ENCODE measurements around the gene APOL3. TPM values are rescaled to one million over a fixed set of nuclear protein-coding genes. Genes with fewer than 3 reads are reported as not detected.

The APOL3 gene
- total RNA-seq, 1 experiment from 2014 or later = 3.2 TPM

- ATAC-seq (no peak), DNase-seq (ENCODE audit: low read depth, low spot score) (no peak)
- H3K36me3 ChIP-seq (ENCODE audit: control insufficient read depth, insufficient read depth, low read length) = no peaks in the 10 kb centered on the region
- H3K27me3 ChIP-seq (ENCODE audit: control insufficient read depth, insufficient read depth, low read length) = no peaks in the 10 kb centered on the region; the same call in 1 of the 2 replicates
- ChIA-PET CTCF (no interaction called here), POLR2A (no interaction called here)
- no peaks in the 10 kb centered on the region for H3K9me3 ChIP-seq (ENCODE audit: control insufficient read depth, insufficient read depth, low read depth, low read length)
- no peak overlapping the region for H3K27ac ChIP-seq (ENCODE audit: low read length)
- H3K4me1 ChIP-seq (ENCODE audit: control insufficient read depth, insufficient read depth, low read length) = no peaks in the 10 kb centered on the region
- intact Hi-C loops (cut with micrococcal nuclease; ENCODE audit: unreplicated experiment) (no loop called here), in situ Hi-C loops (cut with HindIII; ENCODE audit: low pct_unique_long_range_greater_than_20kb, low sequenced_read_pairs) (no loop called here)
- no peak overlapping the region for H3K4me3 ChIP-seq (ENCODE audit: low read depth in 2 of 2, low read length in 2 of 2)
- BruUV-seq (replicated peaks) = no TSS peak
- no peak for TF ChIP-seq POLR2AphosphoS5 (IDR thresholded peaks at IDR 0.05; ENCODE audit: low read depth, low read length)
- TF ChIP-seq, protein P1, sequence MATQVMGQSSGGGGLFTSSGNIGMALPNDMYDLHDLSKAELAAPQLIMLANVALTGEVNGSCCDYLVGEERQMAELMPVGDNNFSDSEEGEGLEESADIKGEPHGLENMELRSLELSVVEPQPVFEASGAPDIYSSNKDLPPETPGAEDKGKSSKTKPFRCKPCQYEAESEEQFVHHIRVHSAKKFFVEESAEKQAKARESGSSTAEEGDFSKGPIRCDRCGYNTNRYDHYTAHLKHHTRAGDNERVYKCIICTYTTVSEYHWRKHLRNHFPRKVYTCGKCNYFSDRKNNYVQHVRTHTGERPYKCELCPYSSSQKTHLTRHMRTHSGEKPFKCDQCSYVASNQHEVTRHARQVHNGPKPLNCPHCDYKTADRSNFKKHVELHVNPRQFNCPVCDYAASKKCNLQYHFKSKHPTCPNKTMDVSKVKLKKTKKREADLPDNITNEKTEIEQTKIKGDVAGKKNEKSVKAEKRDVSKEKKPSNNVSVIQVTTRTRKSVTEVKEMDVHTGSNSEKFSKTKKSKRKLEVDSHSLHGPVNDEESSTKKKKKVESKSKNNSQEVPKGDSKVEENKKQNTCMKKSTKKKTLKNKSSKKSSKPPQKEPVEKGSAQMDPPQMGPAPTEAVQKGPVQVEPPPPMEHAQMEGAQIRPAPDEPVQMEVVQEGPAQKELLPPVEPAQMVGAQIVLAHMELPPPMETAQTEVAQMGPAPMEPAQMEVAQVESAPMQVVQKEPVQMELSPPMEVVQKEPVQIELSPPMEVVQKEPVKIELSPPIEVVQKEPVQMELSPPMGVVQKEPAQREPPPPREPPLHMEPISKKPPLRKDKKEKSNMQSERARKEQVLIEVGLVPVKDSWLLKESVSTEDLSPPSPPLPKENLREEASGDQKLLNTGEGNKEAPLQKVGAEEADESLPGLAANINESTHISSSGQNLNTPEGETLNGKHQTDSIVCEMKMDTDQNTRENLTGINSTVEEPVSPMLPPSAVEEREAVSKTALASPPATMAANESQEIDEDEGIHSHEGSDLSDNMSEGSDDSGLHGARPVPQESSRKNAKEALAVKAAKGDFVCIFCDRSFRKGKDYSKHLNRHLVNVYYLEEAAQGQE (IDR thresholded peaks at IDR 0.05; ENCODE audit: insufficient read depth in 1 of 2, low read depth in 2 of 2, low read length in 1 of 2) = no peak
- TF ChIP-seq TCF7L2 (IDR thresholded peaks at IDR 0.05; ENCODE audit: low read depth, low read length) = no peak
- TF ChIP-seq, protein P2, sequence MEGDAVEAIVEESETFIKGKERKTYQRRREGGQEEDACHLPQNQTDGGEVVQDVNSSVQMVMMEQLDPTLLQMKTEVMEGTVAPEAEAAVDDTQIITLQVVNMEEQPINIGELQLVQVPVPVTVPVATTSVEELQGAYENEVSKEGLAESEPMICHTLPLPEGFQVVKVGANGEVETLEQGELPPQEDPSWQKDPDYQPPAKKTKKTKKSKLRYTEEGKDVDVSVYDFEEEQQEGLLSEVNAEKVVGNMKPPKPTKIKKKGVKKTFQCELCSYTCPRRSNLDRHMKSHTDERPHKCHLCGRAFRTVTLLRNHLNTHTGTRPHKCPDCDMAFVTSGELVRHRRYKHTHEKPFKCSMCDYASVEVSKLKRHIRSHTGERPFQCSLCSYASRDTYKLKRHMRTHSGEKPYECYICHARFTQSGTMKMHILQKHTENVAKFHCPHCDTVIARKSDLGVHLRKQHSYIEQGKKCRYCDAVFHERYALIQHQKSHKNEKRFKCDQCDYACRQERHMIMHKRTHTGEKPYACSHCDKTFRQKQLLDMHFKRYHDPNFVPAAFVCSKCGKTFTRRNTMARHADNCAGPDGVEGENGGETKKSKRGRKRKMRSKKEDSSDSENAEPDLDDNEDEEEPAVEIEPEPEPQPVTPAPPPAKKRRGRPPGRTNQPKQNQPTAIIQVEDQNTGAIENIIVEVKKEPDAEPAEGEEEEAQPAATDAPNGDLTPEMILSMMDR (IDR thresholded peaks at IDR 0.05) = no peak
- TF ChIP-seq SIN3A (IDR thresholded peaks at IDR 0.05; ENCODE audit: borderline replicate concordance, insufficient read depth, low read depth, low read length) = no peak
Observed at GRCh38 chr22:36131907-36132306, 28.6 kb downstream of the APOL3 start.

GRCh38 chr22:36129486-36130388, 30.8 kb downstream of the APOL3 start:
- in situ Hi-C loops (cut with HindIII; ENCODE audit: low pct_unique_long_range_greater_than_20kb, low sequenced_read_pairs) = no loop called here
- Histone ChIP-seq H3K4me1 (ENCODE audit: control insufficient read depth, insufficient read depth, low read length) (no peaks in the 10 kb centered on the region), H3K4me3 (ENCODE audit: low read depth in 2 of 2, low read length in 2 of 2) (no peak overlapping the region), H3K9me3 (ENCODE audit: control insufficient read depth, insufficient read depth, low read depth, low read length) (no peaks in the 10 kb centered on the region), H3K27me3 (ENCODE audit: control insufficient read depth, insufficient read depth, low read length) (no peaks in the 10 kb centered on the region; the same call in 1 of the 2 replicates), H3K36me3 (ENCODE audit: control insufficient read depth, insufficient read depth, low read length) (no peaks in the 10 kb centered on the region), H3K27ac (ENCODE audit: low read length) (no peak overlapping the region)
- TF ChIP-seq TCF7L2 (IDR thresholded peaks at IDR 0.05; ENCODE audit: low read depth, low read length) (no peak), POLR2AphosphoS5 (IDR thresholded peaks at IDR 0.05; ENCODE audit: low read depth, low read length) (no peak), SIN3A (IDR thresholded peaks at IDR 0.05; ENCODE audit: borderline replicate concordance, insufficient read depth, low read depth, low read length) (no peak)
- TF ChIP-seq, protein P2 (IDR thresholded peaks at IDR 0.05) = no peak
- TF ChIP-seq, protein P1 (IDR thresholded peaks at IDR 0.05; ENCODE audit: insufficient read depth in 1 of 2, low read depth in 2 of 2, low read length in 1 of 2) = no peak
- intact Hi-C loops (cut with micrococcal nuclease; ENCODE audit: unreplicated experiment) = loop anchor here (10.0 kb wide), 1 partner anchor 195 kb away; no protein-coding TSS in a partner anchor
- DNase-seq (ENCODE audit: low read depth, low spot score) (no peak), ATAC-seq (no peak)
- ChIA-PET CTCF (no interaction called here), POLR2A (interaction anchor here (0.6 kb wide), 1 partner anchor 793 kb away, joined by 5 read pairs; no protein-coding TSS in a partner anchor)
- no TSS peak for BruUV-seq (replicated peaks)
